Stimulated activated CD4-positive, alpha-beta T cell treated with anti-CD3 and anti-CD28 coated beads, Interleukin-4, amount 100 ng/mL, for 4 hours (primary cell): Measurements from ENCODE around the gene PROM1.

Experiments
- DNase-seq, 2 experiments: peaks; one replicate each; pipeline ENCODE4 v3.0.0-alpha.2; 2020

Gene PROM1

DNA sequence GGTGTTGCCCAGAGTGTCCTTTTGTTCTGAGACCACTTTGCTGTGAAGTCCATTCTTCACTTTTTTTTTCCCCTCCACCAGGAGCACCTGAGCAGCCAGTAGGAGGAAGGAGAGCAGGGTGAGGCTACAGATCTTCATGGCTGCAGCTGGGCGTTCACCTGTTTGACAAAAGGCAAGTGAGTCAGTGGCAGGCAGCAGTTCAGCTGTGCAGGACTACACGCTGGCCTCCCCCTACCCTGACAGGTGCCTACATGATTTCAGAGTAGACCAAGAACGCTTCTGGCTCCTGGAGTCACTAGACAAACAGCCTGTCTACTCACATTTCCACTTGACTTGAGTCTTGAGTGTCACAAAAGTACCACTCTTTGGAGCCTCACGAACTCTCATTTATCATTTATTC lies 147.3 kb downstream of the PROM1 start:
- DNase-seq, result no peak

DNA sequence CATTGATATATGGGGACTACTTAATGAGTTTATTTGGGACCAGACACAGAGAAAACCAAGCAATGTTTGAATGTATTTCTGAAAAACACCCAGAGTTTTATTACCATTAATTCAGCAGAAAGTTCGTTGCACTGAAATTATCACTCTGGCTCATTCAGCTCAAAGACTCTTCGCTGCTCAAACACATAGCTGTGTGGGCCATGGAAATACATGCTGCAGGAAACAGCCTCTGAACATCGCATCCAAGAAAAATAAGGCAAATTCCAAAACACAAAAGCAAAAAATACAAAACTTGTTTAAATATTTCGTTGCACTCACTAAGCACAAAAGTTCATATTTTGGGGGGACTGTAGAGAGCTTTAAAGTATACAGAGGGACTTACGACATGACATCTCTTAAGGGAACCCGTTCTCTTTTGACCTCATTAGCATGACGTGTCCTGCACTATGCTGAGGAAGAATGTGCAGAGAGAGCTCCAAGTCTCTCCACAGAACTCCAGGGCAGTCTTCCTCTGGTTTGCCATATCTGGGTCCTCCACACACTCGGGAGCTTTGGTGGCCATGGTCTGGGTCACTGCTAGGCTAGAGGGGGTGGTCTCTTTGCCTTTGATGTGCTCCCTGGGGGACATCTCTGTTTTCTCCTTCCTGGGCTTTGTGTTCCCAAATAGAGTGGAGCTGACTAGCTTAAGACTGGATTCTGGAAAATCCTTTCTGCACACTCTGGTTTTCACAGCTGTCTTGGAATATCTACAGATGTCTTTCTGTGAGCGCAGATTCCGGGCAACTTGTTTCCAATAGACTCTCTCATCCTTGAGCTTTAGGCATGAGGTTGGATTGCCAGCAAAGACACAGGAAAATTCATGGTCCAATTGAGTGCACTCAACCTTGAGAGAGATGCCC lies 148.1 kb downstream of the PROM1 start:
- no peak for DNase-seq

DNA sequence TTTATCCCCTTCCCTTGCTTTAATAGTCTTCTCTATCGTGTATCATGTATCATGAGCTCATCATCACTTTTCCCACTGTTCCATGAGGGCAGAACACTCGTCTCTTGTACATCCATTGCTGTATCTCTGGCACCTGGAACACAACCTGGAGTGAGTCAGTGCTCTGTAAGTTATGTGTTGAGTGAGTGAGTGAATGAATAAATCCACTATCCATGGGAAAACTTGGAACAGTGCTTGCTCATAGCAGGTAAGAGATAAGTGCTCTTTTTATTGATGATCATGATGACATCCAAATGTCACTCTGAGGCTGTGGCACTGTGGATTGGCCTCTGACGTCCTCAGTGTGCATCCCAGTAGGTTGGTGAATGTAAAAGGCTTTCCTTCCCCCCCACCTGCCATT lies 149.6 kb downstream of the PROM1 start:
- DNase-seq, result no peak

DNA sequence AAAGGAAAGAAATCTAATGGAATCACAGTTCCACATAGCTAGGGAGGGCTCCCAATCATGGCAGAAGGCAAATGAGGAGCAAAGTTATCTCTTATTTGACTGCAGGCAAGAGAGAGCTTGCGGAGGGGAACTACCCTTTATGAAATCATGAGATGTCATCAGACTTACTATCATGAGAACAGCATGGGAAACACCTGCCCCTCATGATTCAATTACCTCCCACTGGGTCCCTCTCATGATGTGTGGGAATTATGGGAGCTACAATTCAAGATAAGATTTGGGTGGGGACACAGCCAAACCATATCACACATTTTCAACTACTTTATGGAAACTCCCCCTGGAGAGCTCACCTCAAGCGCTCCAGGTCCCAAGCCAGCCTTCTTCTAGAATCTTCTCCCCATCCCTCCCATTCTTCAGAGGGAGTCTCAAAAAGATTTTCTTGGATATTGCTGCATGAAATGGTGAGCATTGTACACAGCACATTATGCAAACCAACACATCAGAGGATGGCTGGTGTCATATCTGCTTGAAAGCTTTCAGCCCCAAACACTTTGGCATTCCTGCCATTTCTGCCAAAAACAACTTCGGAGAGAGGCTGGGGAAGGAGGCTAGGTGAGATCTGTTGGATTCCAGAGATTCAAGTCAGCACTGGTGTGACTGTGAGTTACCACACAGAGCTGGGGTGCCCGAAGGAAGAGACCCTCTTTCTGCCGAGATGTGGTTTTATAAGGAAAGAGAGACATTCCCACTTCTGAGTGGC lies 152.2 kb downstream of the PROM1 start:
- DNase-seq, result no peak

DNA sequence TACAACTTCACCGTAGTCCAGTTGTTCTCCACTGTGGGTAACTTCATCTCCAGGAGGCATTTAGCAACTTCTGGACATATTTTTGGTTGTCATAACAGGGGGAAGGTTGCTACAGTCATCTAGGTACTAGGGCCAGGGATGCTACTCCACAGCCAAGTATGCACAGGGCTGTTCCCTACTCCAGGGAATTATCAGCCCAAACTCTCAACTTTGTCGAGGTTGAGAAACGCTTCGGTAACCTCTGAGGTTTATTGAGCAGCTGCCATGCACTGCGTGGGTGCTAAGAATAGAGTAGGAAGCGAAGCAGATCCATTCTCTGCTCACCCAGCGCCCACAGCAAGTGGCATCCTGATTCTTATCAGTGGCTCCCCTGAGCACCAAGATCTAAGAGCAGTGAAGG lies 153.5 kb downstream of the PROM1 start:
- DNase-seq, result no peak

DNA sequence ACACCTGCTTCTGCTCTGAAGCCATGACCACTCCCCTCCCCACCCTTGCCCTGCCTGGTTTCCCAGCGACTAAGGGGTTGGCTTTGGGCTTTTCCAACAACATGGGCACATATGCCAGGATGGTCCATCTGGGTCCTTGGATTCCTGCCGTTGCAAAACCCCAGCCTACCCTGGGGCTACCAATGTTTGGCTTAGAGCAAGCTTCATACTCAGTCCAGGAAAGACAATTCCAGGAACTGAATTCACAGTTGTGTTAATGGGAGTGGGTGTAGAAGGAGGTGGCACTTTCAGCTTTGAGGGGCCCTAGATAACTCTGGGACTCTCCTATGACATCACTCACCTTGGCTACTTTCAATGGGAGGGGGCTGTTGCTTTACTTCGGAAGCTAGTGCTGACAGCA lies 154.3 kb downstream of the PROM1 start:
- DNase-seq, result no peak

DNA sequence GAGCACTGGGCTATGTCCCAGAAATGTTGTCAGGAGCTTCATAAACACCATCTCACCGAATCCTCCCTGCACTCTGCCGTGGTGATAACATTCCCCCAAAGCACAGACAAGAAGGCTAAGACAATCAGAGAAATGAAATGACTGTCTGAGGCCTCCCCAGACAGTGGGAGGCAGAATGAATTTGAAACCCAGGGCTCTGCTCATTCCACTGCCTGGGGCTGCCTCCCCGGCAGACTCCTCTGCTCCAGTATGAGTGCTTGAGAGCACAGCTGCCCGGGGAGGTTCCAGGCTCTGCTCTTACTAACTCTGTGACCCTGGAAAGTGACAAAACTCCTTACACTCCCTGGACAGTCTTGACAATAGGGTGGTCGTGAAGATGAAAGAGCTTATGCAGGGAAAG lies 154.9 kb downstream of the PROM1 start:
- DNase-seq, result no peak

DNA sequence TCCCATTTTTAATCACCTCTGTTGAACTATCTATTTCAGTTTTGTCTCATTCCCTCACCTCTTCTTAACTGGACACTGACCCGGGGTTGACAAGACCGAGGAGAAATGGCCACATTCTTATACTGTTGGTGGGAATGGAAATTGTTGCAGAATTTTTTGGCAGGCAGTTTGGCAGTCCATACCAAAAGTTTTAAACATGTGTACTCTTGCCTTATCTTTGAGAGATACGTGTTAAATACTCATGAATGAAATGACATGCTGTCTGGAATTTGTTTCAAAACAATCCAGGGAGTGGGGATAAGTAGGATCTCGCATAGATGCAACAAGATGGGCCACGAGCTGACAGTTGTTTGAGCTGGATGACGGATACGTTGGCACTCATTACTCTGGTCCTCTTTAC lies 157.3 kb downstream of the PROM1 start:
- no peak for DNase-seq

DNA sequence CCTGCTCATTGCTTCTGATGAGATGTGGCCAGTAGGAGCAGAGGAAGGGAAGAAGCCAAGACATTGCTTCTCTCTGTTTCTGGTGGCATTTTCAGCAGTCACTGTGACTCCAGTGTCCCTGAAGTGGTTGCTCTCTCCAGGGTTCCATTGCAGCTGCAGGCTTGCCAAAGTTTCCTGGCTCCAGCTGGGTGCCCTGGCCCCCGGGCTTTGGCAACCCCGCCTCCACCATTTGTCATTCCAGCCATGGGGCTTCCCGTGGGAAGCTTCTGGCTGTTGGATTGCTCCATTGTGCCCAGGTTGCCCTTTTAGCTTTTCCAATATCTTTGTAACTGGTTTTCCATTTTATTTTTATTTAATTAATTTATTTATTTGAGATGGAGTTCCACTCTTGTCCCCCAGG lies 158.0 kb downstream of the PROM1 start:
- no peak for DNase-seq

DNA sequence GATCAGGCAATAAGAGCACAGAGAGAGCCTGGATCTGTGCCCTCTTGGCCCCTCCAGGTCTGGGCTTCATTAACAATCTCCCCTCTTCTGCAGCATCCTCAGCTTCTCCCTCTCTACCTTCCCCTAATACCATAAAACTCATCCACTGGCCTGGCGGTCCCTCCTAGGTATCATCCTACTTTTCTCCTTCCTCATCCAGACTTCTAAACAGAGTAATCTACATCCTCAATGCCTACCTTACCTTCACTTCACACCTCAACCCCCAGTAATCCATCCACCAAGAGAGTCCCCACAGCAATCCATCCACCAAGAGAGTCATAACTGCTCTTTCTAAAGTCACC lies 162.3 kb downstream of the PROM1 start:
- no peak for DNase-seq

DNA sequence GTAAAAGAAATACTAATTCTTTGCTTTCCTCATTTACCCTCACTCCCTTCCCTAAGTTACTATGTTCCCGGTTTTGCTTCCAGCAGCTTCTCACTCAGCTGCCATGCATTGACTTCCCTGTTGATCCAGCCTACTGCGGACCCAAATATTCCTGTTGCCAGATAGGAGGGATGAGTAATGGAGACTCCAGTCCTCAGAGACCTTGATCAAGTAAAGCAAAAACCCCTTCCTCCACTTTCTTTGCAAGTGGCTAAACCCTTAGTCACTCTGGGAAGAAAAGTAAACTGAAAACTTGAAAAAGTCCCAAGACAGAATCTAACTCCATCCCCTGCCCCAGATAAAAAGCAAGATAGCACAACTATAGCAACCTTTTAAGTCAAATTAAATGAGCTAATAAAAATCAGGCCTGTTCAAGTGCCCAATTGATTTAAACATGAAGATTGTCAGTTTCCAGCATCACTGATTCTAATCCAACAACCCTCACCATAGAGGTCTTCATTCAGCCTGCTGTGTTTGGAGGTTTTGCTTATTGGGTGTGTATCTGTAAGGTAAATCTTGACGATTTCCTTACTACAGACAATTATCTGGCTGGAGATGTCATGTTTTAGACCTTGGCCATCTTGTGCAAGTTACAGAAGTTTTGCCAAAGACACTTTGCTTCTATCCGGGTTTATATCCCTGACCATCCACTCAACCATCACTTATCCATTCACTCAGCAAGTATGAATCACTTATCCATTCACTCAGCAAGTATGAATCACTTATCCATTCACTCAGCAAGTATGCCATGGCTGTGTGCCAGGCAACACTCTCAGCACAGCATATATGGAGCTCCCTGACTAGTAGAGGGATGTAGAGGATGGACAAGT lies 162.9 kb downstream of the PROM1 start:
- DNase-seq, result no peak

DNA sequence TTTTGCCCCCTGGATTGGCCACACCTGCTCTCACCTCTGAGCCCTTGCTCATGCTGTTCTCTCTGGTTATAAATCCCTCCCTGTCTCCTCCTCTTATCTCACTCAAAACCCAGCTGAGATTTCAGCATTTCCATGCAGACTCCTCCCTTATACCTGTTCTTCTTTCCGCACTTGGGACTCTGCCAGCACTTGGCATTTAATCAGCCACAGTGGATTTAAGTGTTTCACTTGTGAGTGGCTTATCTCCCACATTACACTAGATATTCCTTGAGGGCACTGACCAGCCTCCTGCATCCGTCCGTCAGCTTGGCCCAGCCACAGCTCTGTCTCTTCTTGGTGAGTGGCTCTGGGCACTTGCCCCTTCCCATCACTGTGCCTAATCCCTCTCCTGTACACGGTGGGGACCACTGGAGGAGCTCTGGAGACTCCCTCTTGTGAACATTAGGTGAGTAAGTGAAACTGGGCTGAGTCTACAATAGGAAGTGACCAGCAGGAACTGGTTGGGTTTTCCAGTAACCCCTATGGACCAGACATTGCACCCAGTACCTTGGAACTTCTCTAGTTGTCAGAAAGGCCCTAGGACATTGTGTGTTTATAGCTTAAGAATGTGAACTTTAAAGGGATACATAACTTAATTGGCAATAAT lies 165.2 kb downstream of the PROM1 start:
- no peak for DNase-seq
